ENCODE data around the gene PTPRM.

GRCh38 chr18:7750095-7750663 lies 183.1 kb downstream of the PTPRM start:
- TF ChIP-seq SMC3 (conservative IDR thresholded peaks at IDR 0.05; ENCODE audit: poor library complexity) = no peak
- no peak for TF ChIP-seq CTCF (IDR thresholded peaks at IDR 0.05; ENCODE audit: poor library complexity, severe bottlenecking)
- TF ChIP-seq EP300 (conservative IDR thresholded peaks at IDR 0.05; ENCODE audit: poor library complexity, severe bottlenecking) = no peak
- TF ChIP-seq EZH2 (IDR thresholded peaks at IDR 0.05; ENCODE audit: borderline replicate concordance, insufficient read depth, low read length, poor library complexity, severe bottlenecking) = no peak
